ENCODE measurements around the gene CHST2.
"Not testable (repeated sequence)": the region's sequence is repeated elsewhere in the genome, so short reads cannot be mapped to it uniquely, and the experiment has no call there.

The CHST2 gene

DNA sequence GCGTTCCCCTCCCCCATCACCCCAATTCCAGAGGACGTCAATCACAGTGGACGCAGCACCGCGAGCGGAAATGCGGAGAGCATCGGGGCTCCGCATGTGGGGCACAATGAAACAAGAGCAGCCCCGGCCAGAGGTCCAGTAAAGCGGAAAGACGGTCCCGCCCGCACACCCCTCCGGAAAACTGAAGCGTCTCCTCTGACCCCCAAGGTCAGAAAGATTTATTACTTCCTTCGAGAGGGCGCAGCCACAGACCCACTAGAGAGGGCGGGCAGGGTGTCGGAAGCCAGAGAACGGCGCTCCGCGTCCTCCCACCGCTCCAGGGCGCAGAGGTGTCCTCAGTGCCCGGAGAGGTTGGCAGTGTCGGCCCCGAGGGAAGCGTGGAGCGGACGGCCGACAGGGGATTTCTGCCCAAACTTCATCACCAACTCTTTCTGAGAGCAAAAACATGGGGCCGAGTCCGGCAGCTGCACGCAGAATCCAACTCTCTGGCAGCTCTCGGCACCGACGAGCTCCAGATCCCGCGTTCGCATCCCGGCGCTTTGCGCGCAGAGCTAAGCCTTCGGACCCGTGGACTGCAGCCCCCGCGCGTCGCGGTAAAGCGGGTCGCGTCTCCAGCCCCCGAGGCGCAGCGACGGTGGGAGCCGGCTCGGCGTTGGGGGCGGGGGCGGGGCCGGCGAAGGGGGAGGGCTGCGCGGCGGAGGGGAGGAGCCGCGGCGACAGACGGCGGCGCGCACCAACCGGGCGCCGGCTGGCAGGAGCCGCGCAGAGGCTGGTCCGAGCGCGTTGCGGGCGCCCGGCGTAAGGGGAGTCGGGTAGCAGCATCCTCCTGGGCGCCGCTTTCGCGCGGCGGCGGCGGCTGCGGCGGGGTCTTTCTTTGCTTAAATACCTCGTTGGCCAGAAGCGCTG, at the start of gene CHST2:
TSS of gene CHST2 (plus strand) at position 763 of the 906 bp plus-strand sequence. CDS start 1,046 bp downstream, outside the sequence.
- H3K9me3 Mint-ChIP-seq (ENCODE audit: low read depth) = no peaks in the 10 kb centered on the region
- peaks cover 35% of the 10 kb centered on the region for H3K4me1 Mint-ChIP-seq (ENCODE audit: low read depth)
- H3K36me3 Mint-ChIP-seq = no peaks in the 10 kb centered on the region
- H3K4me3 Mint-ChIP-seq = peak within 1 kb of the TSS; percentile 91
- H3K27ac Mint-ChIP-seq = peak within 1 kb of the TSS; percentile 41
- H3K27me3 Mint-ChIP-seq = no peaks in the 10 kb centered on the region

- H3K4me3 Mint-ChIP-seq = no peak overlapping the region
- no peaks in the 10 kb centered on the region for H3K4me1 Mint-ChIP-seq (ENCODE audit: low read depth)
- no peak overlapping the region for H3K27ac Mint-ChIP-seq
- H3K36me3 Mint-ChIP-seq = no peaks in the 10 kb centered on the region
- H3K9me3 Mint-ChIP-seq (ENCODE audit: low read depth) = no peaks in the 10 kb centered on the region
- H3K27me3 Mint-ChIP-seq = peaks cover 1% of the 10 kb centered on the region
Observed at GRCh38 chr3:143070977-143071551, 48.5 kb upstream of the CHST2 start.

DNA sequence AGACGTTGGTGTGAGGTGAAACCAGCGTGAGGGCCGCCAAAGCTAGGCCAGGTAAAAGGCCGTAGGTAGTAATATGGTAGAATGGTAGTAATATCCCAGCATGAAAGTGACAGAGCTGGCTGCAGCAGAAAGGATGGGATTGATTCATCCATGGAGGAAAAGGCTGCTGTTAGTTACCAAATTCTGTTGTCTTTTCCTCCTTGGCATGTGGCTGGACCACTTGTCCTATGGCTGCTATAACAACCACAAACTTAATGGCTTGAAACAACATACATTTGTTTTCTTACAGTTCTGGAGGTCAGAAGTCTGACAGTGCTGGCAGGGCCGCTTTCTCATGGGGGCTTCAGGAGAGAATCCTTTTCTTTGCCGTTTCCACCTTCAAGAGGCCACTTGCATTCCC, 47.8 kb upstream of the CHST2 start:
- H3K36me3 Mint-ChIP-seq = no peaks in the 10 kb centered on the region
- H3K27me3 Mint-ChIP-seq = peaks cover 1% of the 10 kb centered on the region
- H3K4me3 Mint-ChIP-seq = no peak overlapping the region
- no peaks in the 10 kb centered on the region for H3K4me1 Mint-ChIP-seq (ENCODE audit: low read depth)
- no peaks in the 10 kb centered on the region for H3K9me3 Mint-ChIP-seq (ENCODE audit: low read depth)
- H3K27ac Mint-ChIP-seq = no peak overlapping the region

- H3K27ac Mint-ChIP-seq; H3K4me1 Mint-ChIP-seq (ENCODE audit: low read depth); H3K27me3 Mint-ChIP-seq; H3K4me3 Mint-ChIP-seq; H3K36me3 Mint-ChIP-seq; H3K9me3 Mint-ChIP-seq (ENCODE audit: low read depth): not testable (repeated sequence)
Observed at GRCh38 chr3:143072298-143073020, 47.1 kb upstream of the CHST2 start.

DNA sequence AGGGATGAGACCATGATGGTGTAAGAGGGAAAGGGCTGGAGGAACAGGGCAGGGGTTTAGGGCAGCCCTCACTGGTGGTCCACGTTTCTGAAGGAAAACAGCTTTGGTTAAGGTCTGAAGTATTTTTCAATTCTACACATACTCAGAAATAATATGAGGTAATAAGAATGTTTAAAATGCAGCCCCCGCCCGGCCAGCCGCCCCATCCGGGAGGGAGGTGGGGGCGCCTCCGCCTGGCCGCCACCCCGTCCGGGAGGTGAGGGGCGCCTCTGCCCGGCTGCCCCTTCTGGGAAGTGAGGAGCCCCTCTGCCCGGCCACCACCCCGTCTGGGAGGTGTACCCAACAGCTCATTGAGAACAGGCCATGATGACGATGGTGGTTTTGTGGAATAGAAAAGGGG, 46.0 kb upstream of the CHST2 start:
- not testable (repeated sequence) for H3K27me3 Mint-ChIP-seq; H3K36me3 Mint-ChIP-seq; H3K27ac Mint-ChIP-seq; H3K4me1 Mint-ChIP-seq (ENCODE audit: low read depth); H3K4me3 Mint-ChIP-seq; H3K9me3 Mint-ChIP-seq (ENCODE audit: low read depth)

- H3K36me3 Mint-ChIP-seq; H3K9me3 Mint-ChIP-seq (ENCODE audit: low read depth): not testable (repeated sequence)
Observed at GRCh38 chr3:143073983-143074382, 45.6 kb upstream of the CHST2 start.

GRCh38 chr3:143078883-143079282, 40.7 kb upstream of the CHST2 start:
- Mint-ChIP-seq H3K9me3 (ENCODE audit: low read depth) (no peaks in the 10 kb centered on the region), H3K36me3 (no peaks in the 10 kb centered on the region), H3K4me1 (ENCODE audit: low read depth) (peaks cover 4% of the 10 kb centered on the region), H3K27me3 (peaks cover 2% of the 10 kb centered on the region), H3K4me3 (no peak overlapping the region), H3K27ac (no peak overlapping the region)

More at GRCh38 chr3:143073983-143074382, 45.6 kb upstream of the CHST2 start:
- H3K4me1 Mint-ChIP-seq (ENCODE audit: low read depth); H3K27me3 Mint-ChIP-seq; H3K4me3 Mint-ChIP-seq; H3K27ac Mint-ChIP-seq: not testable (repeated sequence)

GRCh38 chr3:143080196-143080595, 39.4 kb upstream of the CHST2 start:
- Mint-ChIP-seq H3K4me3 (no peak overlapping the region), H3K27me3 (peaks cover 2% of the 10 kb centered on the region), H3K9me3 (ENCODE audit: low read depth) (no peaks in the 10 kb centered on the region), H3K4me1 (ENCODE audit: low read depth) (peaks cover 4% of the 10 kb centered on the region), H3K36me3 (no peaks in the 10 kb centered on the region), H3K27ac (no peak overlapping the region)

DNA sequence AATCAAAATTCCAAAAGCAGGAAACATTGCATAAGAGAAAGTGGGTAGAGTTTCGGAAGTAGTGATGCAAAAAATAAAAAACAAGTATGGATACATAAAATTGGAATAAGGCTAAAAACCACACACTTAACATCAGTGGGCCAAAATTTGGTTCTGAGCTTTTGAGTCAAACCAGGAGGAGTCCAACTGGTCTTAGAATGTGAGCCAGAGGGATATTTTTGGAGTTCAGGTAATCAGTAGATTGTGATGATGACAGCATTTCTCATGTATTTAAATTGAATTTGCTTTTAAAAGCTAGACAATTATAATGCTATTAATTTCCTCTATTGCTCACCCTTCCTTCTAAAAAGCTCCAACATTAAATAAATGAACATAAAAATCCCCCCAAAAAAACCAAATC, 38.2 kb upstream of the CHST2 start:
- Mint-ChIP-seq H3K4me3 (no peak overlapping the region), H3K9me3 (ENCODE audit: low read depth) (no peaks in the 10 kb centered on the region), H3K27me3 (peaks cover 2% of the 10 kb centered on the region), H3K36me3 (no peaks in the 10 kb centered on the region), H3K4me1 (ENCODE audit: low read depth) (peaks cover 4% of the 10 kb centered on the region), H3K27ac (no peak overlapping the region)

GRCh38 chr3:143081844-143082778, 37.5 kb upstream of the CHST2 start:
- Mint-ChIP-seq H3K36me3 (no peaks in the 10 kb centered on the region), H3K9me3 (ENCODE audit: low read depth) (no peaks in the 10 kb centered on the region), H3K27ac (peak overlapping the region; percentile 46), H3K4me3 (no peak overlapping the region), H3K4me1 (ENCODE audit: low read depth) (peaks cover 4% of the 10 kb centered on the region), H3K27me3 (peaks cover 2% of the 10 kb centered on the region)

DNA sequence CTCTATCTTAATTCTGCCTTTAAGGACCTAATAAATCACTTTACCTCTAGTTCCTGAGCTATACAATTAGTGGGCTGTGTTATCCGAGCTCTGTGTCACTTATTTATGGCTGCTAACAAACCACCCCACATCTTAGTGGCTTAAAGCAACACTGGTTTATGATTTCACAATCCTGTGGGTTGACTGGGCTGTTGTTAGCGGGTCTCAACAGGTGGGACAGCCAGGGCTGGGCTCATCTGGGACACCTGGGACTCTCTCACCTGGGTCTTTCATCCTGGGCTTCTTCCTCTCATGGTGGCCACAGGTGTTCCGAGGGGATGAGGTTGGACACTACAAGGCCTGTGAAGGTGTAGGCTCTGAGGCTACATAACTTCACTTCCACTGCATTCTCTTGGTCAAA, 35.8 kb upstream of the CHST2 start:
- H3K36me3 Mint-ChIP-seq = no peaks in the 10 kb centered on the region
- H3K4me1 Mint-ChIP-seq (ENCODE audit: low read depth) = peaks cover 2% of the 10 kb centered on the region
- H3K9me3 Mint-ChIP-seq (ENCODE audit: low read depth) = no peaks in the 10 kb centered on the region
- no peak overlapping the region for H3K4me3 Mint-ChIP-seq
- peaks cover 2% of the 10 kb centered on the region for H3K27me3 Mint-ChIP-seq
- H3K27ac Mint-ChIP-seq = no peak overlapping the region

GRCh38 chr3:143084856-143085731, 34.5 kb upstream of the CHST2 start:
- Mint-ChIP-seq H3K9me3 (ENCODE audit: low read depth) (no peaks in the 10 kb centered on the region), H3K36me3 (no peaks in the 10 kb centered on the region), H3K4me1 (ENCODE audit: low read depth) (peaks cover 2% of the 10 kb centered on the region), H3K4me3 (no peak overlapping the region), H3K27ac (no peak overlapping the region), H3K27me3 (peaks cover 2% of the 10 kb centered on the region)

- Mint-ChIP-seq H3K27ac (no peak overlapping the region), H3K27me3 (no peaks in the 10 kb centered on the region), H3K36me3 (no peaks in the 10 kb centered on the region), H3K4me3 (no peak overlapping the region), H3K9me3 (ENCODE audit: low read depth) (no peaks in the 10 kb centered on the region), H3K4me1 (ENCODE audit: low read depth) (no peaks in the 10 kb centered on the region)
Observed at GRCh38 chr3:143088835-143089234, 30.7 kb upstream of the CHST2 start.

DNA sequence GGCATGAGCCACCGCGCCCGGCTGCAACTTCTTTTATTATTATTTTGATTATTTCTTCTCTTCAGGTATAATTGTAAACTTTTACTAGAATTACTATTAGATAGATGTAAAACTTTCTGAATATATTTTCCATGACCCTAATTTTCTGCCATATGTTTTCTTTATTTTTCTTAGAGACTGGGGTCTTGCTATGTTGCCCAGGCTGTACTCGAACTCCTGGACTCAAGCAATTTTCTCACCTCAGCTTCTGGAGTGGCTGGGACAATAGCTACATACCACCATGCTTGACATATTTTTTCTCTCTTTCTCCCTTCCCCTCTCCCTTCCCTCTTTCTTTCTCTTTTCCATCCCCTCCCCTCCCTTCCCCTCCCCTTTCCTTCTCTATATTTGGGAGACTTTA, 29.6 kb upstream of the CHST2 start:
- no peaks in the 10 kb centered on the region for H3K27me3 Mint-ChIP-seq
- H3K4me1 Mint-ChIP-seq (ENCODE audit: low read depth) = no peaks in the 10 kb centered on the region
- H3K27ac Mint-ChIP-seq = no peak overlapping the region
- H3K4me3 Mint-ChIP-seq = no peak overlapping the region
- H3K9me3 Mint-ChIP-seq (ENCODE audit: low read depth) = no peaks in the 10 kb centered on the region
- H3K36me3 Mint-ChIP-seq = no peaks in the 10 kb centered on the region
